IPS-18a (cell line): Measurements from ENCODE around the gene PNPT1.

Experiments
- H3K27ac ChIP-seq: one replicate; pipeline ENCODE4 v1.5.1; 2013; ENCODE audit warnings: low read length
- H3K27me3 ChIP-seq: one replicate; pipeline ENCODE4 v1.6.1; 2013; ENCODE audit warnings: mild to moderate bottlenecking, low read length; ENCODE audit not compliant: control insufficient read depth, insufficient read depth
- H3K36me3 ChIP-seq: one replicate; pipeline ENCODE4 v1.6.1; 2013; ENCODE audit warnings: low read depth, low read length; ENCODE audit not compliant: control insufficient read depth
- H3K4me1 ChIP-seq: one replicate; pipeline ENCODE4 v1.6.1; 2013; ENCODE audit warnings: low read depth, low read length; ENCODE audit not compliant: control insufficient read depth
- H3K4me3 ChIP-seq: one replicate; pipeline ENCODE4 v1.5.1; 2013; ENCODE audit warnings: low read length
- H3K9ac ChIP-seq: one replicate; pipeline ENCODE4 v1.6.1; 2013; ENCODE audit warnings: mild to moderate bottlenecking, low read length, moderate library complexity
- H3K9me3 ChIP-seq: one replicate; pipeline ENCODE4 v1.6.1; 2013; ENCODE audit warnings: low read depth, low read length; ENCODE audit not compliant: control insufficient read depth

PNPT1 gene

GRCh38 chr2:55649211-55649610 lies 44.4 kb downstream of the PNPT1 start:
- Histone ChIP-seq H3K9me3 (no peaks in the 10 kb centered on the region), H3K4me3 (no peak overlapping the region), H3K4me1 (no peaks in the 10 kb centered on the region), H3K9ac (no peak overlapping the region), H3K27ac (no peak overlapping the region), H3K27me3 (no peaks in the 10 kb centered on the region), H3K36me3 (peaks cover 54% of the 10 kb centered on the region)

- H3K9me3 ChIP-seq: no peaks in the 10 kb centered on the region
- no peak overlapping the region for H3K9ac ChIP-seq
- H3K27me3 ChIP-seq: no peaks in the 10 kb centered on the region
- no peak overlapping the region for H3K27ac ChIP-seq
- no peaks in the 10 kb centered on the region for H3K4me1 ChIP-seq
- H3K36me3 ChIP-seq: peaks cover 50% of the 10 kb centered on the region
- no peak overlapping the region for H3K4me3 ChIP-seq
Observed at GRCh38 chr2:55636831-55637230, 56.8 kb downstream of the PNPT1 start.

GRCh38 chr2:55628931-55629330 lies 64.7 kb downstream of the PNPT1 start:
- Histone ChIP-seq H3K4me3 (no peak overlapping the region), H3K27me3 (no peaks in the 10 kb centered on the region), H3K27ac (no peak overlapping the region), H3K9ac (no peak overlapping the region), H3K9me3 (no peaks in the 10 kb centered on the region), H3K4me1 (no peaks in the 10 kb centered on the region), H3K36me3 (peaks cover 5% of the 10 kb centered on the region)

DNA sequence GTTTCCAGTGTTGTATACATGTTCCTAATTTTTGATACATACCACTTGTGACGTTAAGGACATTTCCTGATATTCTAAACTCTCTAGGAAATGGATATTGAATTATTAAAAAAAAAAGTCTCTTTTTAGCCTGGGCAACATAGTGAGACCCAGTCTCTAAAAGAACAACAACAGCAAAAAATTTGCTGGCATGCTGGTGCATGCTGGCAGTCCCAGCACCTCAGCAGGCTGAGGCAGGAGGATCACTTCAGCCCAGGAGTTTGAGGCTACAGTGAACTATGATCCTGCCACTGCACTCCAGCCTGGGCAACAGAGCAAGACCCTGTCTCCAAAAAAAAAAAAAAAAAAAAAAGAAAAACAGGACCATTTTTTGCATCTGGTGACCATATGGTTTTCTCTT lies 65.7 kb downstream of the PNPT1 start:
- H3K27ac ChIP-seq: no peak overlapping the region
- no peak overlapping the region for H3K9ac ChIP-seq
- no peaks in the 10 kb centered on the region for H3K4me1 ChIP-seq
- no peaks in the 10 kb centered on the region for H3K27me3 ChIP-seq
- no peak overlapping the region for H3K4me3 ChIP-seq
- peaks cover 4% of the 10 kb centered on the region for H3K36me3 ChIP-seq
- H3K9me3 ChIP-seq: no peaks in the 10 kb centered on the region

- Histone ChIP-seq H3K36me3 (no peaks in the 10 kb centered on the region), H3K4me1 (peaks cover 4% of the 10 kb centered on the region)
Observed at GRCh38 chr2:55621802-55622201, 71.8 kb downstream of the PNPT1 start.

DNA sequence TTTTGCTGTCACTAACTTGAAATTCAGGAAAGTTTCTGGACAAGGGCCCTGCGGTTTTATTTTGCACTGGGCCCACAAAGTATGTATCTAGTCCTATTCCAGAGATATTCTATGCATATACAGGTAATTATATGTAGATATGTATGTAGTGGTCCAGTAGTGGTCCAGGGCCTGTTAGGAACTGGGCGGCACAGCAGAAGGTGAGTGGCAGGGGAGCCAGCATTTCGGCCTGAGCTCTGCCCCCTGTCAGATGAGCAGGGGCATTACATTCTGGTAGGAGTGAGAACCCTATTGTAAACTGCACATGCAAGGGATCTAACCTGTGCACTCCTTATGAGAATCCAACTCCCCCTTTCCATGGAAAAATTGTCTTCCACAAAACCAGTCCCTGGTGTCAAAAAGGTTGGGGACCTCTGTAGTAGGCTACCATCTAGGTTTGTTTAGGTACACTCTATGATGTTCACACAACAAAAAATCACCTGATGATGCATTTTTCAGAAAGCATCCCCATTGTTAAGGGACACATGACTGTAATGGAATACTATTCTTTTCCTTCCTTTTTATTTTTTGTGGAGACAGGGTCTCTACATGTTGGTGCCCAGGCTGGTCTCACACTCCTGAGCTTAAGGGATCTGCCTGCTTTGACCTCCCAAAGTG lies 73.4 kb downstream of the PNPT1 start:
- no peaks in the 10 kb centered on the region for H3K9me3 ChIP-seq
- H3K27ac ChIP-seq: no peak overlapping the region
- H3K4me1 ChIP-seq: peaks cover 7% of the 10 kb centered on the region
- H3K36me3 ChIP-seq: peaks cover under 1% of the 10 kb centered on the region
- no peak overlapping the region for H3K4me3 ChIP-seq
- H3K27me3 ChIP-seq: no peaks in the 10 kb centered on the region
- no peak overlapping the region for H3K9ac ChIP-seq

More at GRCh38 chr2:55621802-55622201, 71.8 kb downstream of the PNPT1 start:
- H3K27ac ChIP-seq: no peak overlapping the region
- H3K27me3 ChIP-seq: no peaks in the 10 kb centered on the region
- H3K4me3 ChIP-seq: no peak overlapping the region
- no peaks in the 10 kb centered on the region for H3K9me3 ChIP-seq
- no peak overlapping the region for H3K9ac ChIP-seq

- Histone ChIP-seq H3K27me3 (no peaks in the 10 kb centered on the region), H3K27ac (peak overlapping the region; percentile 44), H3K9ac (peak overlapping the region; percentile 83), H3K9me3 (no peaks in the 10 kb centered on the region), H3K4me1 (peaks cover 7% of the 10 kb centered on the region), H3K4me3 (peak overlapping the region; percentile 92), H3K36me3 (peaks cover 16% of the 10 kb centered on the region)
Observed at GRCh38 chr2:55618275-55619055, 75.2 kb downstream of the PNPT1 start.

DNA sequence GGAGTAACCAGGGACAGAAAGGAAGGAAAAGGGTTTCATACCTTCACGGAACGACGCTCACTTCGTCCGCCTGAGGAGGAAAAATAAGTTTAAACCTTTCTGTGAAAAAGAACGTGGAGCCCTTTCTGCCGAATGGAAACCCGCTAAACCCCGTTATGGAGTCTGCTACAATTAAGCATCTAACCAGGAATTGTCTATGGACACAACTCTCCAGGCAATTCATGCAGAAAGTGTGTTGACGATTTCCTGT lies 75.7 kb downstream of the PNPT1 start:
- peaks cover 16% of the 10 kb centered on the region for H3K36me3 ChIP-seq
- H3K9ac ChIP-seq: peak overlapping the region; percentile 83
- peak overlapping the region; percentile 92 for H3K4me3 ChIP-seq
- peaks cover 7% of the 10 kb centered on the region for H3K4me1 ChIP-seq
- peak overlapping the region; percentile 44 for H3K27ac ChIP-seq
- H3K27me3 ChIP-seq: no peaks in the 10 kb centered on the region
- H3K9me3 ChIP-seq: no peaks in the 10 kb centered on the region

- Histone ChIP-seq H3K4me3 (peak within 1 kb of the TSS; percentile 98), H3K4me1 (peaks cover 7% of the 10 kb centered on the region), H3K36me3 (peaks cover 16% of the 10 kb centered on the region), H3K9ac (peak within 1 kb of the TSS; percentile 97), H3K9me3 (no peaks in the 10 kb centered on the region), H3K27me3 (no peaks in the 10 kb centered on the region), H3K27ac (peak within 1 kb of the TSS; percentile 96)
Observed at GRCh38 chr2:55617175-55618024, 76.2 kb downstream of the PNPT1 start, which contains the start of gene PPP4R3B. Gene PPP4R3B (minus strand): TSS chr2:55617622. CDS start chr2:55617285, 337 bp downstream.

GRCh38 chr2:55616551-55617174 lies 77.0 kb downstream of the PNPT1 start:
- H3K27me3 ChIP-seq: no peaks in the 10 kb centered on the region
- H3K9ac ChIP-seq: peak overlapping the region; percentile 97
- peak overlapping the region; percentile 98 for H3K4me3 ChIP-seq
- peaks cover 7% of the 10 kb centered on the region for H3K4me1 ChIP-seq
- peak overlapping the region; percentile 96 for H3K27ac ChIP-seq
- peaks cover 18% of the 10 kb centered on the region for H3K36me3 ChIP-seq
- no peaks in the 10 kb centered on the region for H3K9me3 ChIP-seq

DNA sequence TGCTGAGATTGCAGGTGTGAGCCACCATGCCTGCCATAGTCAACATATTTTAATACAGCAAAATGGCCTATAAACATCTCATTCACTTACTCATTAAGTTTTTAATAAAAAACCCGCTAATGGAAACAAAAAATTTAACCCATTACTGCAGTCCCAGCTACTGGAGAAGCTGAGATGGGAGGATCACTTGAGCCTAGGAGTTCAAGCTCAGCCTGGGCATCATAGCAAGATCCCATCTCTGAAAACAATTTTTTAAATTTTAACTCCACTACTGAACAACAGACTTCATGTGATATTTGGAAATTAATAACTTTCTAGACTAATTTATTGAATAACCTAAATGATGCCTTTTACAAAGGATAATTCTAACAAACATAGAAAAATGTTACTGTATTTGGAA lies 81.6 kb downstream of the PNPT1 start:
- no peak overlapping the region for H3K27ac ChIP-seq
- H3K9me3 ChIP-seq: no peaks in the 10 kb centered on the region
- H3K27me3 ChIP-seq: no peaks in the 10 kb centered on the region
- H3K4me1 ChIP-seq: peaks cover 3% of the 10 kb centered on the region
- peaks cover 22% of the 10 kb centered on the region for H3K36me3 ChIP-seq
- H3K4me3 ChIP-seq: no peak overlapping the region
- H3K9ac ChIP-seq: no peak overlapping the region
